Ishikawa (cell line): ENCODE measurements around the gene TNFRSF1A.

ENCODE experiments used
- CEBPB ChIP-seq: IDR thresholded peaks from 2 replicates; pipeline ENCODE4 v1.6.1; 2012
- CREB1 ChIP-seq: IDR thresholded peaks from 2 replicates; pipeline ENCODE4 v1.6.1; 2012; ENCODE audit warnings: low read depth
- EGR1 ChIP-seq: IDR thresholded peaks from 2 replicates; pipeline ENCODE4 v1.6.1; 2012
- EP300 ChIP-seq: IDR thresholded peaks from 2 replicates; pipeline ENCODE4 v1.6.1; 2012; ENCODE audit warnings: borderline replicate concordance
- FOXM1 ChIP-seq: IDR thresholded peaks from 2 replicates; pipeline ENCODE4 v1.6.1; 2012; ENCODE audit warnings: low read depth, borderline replicate concordance
- NFIC ChIP-seq: IDR thresholded peaks from 2 replicates; pipeline ENCODE4 v1.6.1; 2012
- RAD21 ChIP-seq: IDR thresholded peaks from 2 replicates; pipeline ENCODE4 v1.6.1; 2012; ENCODE audit warnings: low read depth
- TAF1 ChIP-seq: IDR thresholded peaks from 2 replicates; pipeline ENCODE4 v1.6.1; 2012; ENCODE audit warnings: low read depth, mild to moderate bottlenecking
- TCF12 ChIP-seq: IDR thresholded peaks from 2 replicates; pipeline ENCODE4 v1.6.1; 2012; ENCODE audit warnings: low read depth
- TEAD4 ChIP-seq: IDR thresholded peaks from 2 replicates; pipeline ENCODE4 v1.6.1; 2012
- YY1 ChIP-seq: IDR thresholded peaks from 2 replicates; pipeline ENCODE4 v1.6.1; 2012; ENCODE audit warnings: low read depth
- ZBTB7A ChIP-seq: IDR thresholded peaks from 2 replicates; pipeline ENCODE4 v1.6.1; 2012; ENCODE audit warnings: low read depth
- TF ChIP-seq, protein P1 (sequence below): IDR thresholded peaks from 2 replicates; pipeline ENCODE4 v1.6.1; 2012
- TF ChIP-seq, protein P2 (sequence below): IDR thresholded peaks from 2 replicates; pipeline ENCODE4 v1.6.1; 2012; ENCODE audit warnings: low read depth, mild to moderate bottlenecking
- TF ChIP-seq, protein P3 (sequence below): IDR thresholded peaks from 2 replicates; pipeline ENCODE4 v1.6.1; 2012

Gene TNFRSF1A

DNA sequence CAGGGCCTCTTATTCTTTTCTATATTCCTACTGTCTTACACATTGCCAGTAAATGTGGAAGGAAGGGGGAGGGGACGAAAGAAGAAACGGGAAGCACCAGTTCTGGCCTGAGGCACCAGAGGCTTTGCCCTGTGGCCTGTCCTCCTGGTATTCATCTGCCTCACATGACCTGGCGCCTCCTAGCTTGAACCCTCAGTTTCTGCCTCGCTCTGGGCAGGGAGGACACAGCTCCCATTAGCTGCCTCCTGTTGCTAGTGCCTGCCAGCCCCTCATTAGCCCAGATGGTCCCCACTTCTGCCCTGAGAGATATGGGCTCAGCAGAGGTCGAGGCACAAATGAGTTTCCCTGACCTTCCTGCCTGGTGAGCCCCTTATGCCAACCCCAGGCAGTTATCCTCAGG is 34.3 kb downstream of the TNFRSF1A start:
- no peak for TF ChIP-seq TAF1
- TF ChIP-seq EP300 = no peak
- TF ChIP-seq CREB1 = no peak
- TF ChIP-seq EGR1 = no peak
- TF ChIP-seq, protein P1, sequence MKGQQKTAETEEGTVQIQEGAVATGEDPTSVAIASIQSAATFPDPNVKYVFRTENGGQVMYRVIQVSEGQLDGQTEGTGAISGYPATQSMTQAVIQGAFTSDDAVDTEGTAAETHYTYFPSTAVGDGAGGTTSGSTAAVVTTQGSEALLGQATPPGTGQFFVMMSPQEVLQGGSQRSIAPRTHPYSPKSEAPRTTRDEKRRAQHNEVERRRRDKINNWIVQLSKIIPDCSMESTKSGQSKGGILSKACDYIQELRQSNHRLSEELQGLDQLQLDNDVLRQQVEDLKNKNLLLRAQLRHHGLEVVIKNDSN = no peak
- TF ChIP-seq RAD21 = no peak
- TF ChIP-seq, protein P2, sequence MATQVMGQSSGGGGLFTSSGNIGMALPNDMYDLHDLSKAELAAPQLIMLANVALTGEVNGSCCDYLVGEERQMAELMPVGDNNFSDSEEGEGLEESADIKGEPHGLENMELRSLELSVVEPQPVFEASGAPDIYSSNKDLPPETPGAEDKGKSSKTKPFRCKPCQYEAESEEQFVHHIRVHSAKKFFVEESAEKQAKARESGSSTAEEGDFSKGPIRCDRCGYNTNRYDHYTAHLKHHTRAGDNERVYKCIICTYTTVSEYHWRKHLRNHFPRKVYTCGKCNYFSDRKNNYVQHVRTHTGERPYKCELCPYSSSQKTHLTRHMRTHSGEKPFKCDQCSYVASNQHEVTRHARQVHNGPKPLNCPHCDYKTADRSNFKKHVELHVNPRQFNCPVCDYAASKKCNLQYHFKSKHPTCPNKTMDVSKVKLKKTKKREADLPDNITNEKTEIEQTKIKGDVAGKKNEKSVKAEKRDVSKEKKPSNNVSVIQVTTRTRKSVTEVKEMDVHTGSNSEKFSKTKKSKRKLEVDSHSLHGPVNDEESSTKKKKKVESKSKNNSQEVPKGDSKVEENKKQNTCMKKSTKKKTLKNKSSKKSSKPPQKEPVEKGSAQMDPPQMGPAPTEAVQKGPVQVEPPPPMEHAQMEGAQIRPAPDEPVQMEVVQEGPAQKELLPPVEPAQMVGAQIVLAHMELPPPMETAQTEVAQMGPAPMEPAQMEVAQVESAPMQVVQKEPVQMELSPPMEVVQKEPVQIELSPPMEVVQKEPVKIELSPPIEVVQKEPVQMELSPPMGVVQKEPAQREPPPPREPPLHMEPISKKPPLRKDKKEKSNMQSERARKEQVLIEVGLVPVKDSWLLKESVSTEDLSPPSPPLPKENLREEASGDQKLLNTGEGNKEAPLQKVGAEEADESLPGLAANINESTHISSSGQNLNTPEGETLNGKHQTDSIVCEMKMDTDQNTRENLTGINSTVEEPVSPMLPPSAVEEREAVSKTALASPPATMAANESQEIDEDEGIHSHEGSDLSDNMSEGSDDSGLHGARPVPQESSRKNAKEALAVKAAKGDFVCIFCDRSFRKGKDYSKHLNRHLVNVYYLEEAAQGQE = no peak
- TF ChIP-seq, protein P3, sequence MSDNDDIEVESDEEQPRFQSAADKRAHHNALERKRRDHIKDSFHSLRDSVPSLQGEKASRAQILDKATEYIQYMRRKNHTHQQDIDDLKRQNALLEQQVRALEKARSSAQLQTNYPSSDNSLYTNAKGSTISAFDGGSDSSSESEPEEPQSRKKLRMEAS = no peak

DNA sequence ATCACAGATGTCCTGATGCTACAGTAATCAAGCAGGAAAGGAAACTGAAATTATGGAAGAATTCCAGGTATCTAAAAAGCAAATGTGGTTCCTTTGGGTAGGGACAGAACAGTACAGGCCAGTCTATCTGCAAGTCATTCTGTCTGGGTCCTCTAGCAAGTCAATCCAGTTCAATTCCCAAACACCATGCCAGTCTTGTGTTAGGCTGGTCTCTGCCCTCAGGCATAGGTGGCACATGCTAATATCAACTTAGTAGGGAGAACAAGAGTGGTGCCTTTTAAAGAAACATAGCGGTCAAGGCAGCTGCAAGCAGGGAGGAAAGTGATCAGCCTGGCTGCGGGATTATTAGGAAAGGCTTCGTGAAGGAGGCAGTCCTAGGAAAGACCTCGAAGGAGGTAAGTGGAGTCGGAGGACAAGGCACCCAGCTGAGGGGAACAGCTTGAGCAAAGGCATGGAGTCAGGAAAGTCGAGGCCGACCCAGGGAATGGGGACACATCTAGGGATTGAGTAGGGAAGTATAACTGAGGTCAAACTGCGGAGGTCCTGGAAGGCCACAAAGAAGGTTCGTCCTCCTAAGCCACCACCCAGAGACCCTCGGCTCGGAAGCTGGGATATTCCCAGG is 35.2 kb downstream of the TNFRSF1A start:
- no peak for TF ChIP-seq YY1
- TF ChIP-seq, protein P1 = no peak
- TF ChIP-seq FOXM1 = no peak
- TF ChIP-seq EP300 = no peak
- no peak for TF ChIP-seq TAF1
- no peak for TF ChIP-seq EGR1
- no peak for TF ChIP-seq RAD21
- TF ChIP-seq, protein P3 = no peak
- TF ChIP-seq TEAD4 = no peak
- no peak for TF ChIP-seq CREB1
- no peak for TF ChIP-seq NFIC
- TF ChIP-seq CEBPB = no peak
- TF ChIP-seq, protein P2 = no peak
- TF ChIP-seq ZBTB7A = no peak
- no peak for TF ChIP-seq TCF12

DNA sequence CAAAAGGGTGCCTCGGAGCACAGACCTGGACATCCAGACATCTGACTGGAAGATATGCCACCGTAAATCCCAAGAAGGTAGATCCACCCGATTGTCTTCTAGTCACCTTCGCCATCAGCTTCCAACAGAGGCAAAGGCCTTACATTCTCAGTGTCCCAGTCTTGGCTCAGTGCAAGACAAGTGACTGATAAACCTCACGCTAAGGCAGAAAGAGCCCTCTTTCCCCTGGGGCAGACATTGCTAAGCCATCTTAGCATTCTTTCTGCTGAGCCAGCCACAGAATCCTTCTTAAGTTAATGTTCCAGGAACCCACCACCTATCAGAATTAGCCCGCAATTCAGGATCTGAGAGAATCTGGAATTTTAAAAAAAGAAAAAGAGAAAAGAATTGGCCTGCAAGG is 35.7 kb downstream of the TNFRSF1A start:
- TF ChIP-seq, protein P3 = no peak
- TF ChIP-seq NFIC (no peak), RAD21 (no peak), CEBPB (no peak), ZBTB7A (no peak), EGR1 (no peak), EP300 (no peak), YY1 (no peak), CREB1 (no peak), TEAD4 (no peak), TCF12 (no peak)
- TF ChIP-seq, protein P1 = no peak
- TF ChIP-seq, protein P2 = no peak

DNA sequence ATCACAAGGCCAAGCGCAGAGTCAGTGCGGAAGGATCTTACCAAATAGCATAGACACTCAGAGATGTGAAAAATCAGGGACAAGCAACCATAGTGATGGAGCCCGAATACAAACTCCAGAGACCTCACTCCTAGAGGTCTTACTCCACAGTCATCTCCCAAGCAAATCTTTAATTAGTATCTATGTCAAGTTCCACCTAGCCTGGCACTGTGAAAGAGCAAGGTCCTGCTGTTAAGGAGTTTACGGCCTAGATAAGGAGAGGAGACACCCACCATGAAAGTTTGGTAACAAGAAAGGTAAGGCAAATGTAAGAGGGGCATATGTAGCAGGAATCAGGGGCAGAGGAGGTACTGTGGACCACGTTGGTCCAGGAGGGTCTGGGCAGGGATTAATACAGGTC is 38.8 kb downstream of the TNFRSF1A start:
- TF ChIP-seq, protein P3 = no peak
- no peak for TF ChIP-seq TCF12
- TF ChIP-seq, protein P2 = no peak
- TF ChIP-seq, protein P1 = no peak
